ENCODE measurements around the gene ZBTB45. TPM values are rescaled to one million over a fixed set of nuclear protein-coding genes. Genes with fewer than 3 reads are reported as not detected.
"Not testable (repeated sequence)": the region's sequence is repeated elsewhere in the genome, so short reads cannot be mapped to it uniquely, and the experiment has no call there.

The ZBTB45 gene
- total RNA-seq, 1 experiment from 2014 or later = 27.4 TPM

- no peak for DNase-seq (ENCODE audit: low spot score)
Observed at GRCh38 chr19:58474997-58475713, 44.5 kb downstream of the ZBTB45 start.

GRCh38 chr19:58474291-58474996 lies 45.2 kb downstream of the ZBTB45 start:
- no peak for DNase-seq (ENCODE audit: low spot score)

GRCh38 chr19:58473775-58474174 lies 45.8 kb downstream of the ZBTB45 start:
- DNase-seq (ENCODE audit: low spot score) = no peak

GRCh38 chr19:58471736-58472135 lies 47.9 kb downstream of the ZBTB45 start:
- DNase-seq (ENCODE audit: low spot score) = no peak

- DNase-seq (ENCODE audit: low spot score) = not testable (repeated sequence)
Observed at GRCh38 chr19:58470837-58471543, 48.6 kb downstream of the ZBTB45 start.

- no peak for DNase-seq (ENCODE audit: low spot score)
Observed at GRCh38 chr19:58469241-58470013, 50.2 kb downstream of the ZBTB45 start.

- peak; percentile 23 for DNase-seq (ENCODE audit: low spot score)
Observed at GRCh38 chr19:58468216-58468839, 51.3 kb downstream of the ZBTB45 start.

- DNase-seq (ENCODE audit: low spot score) = peak; percentile 100
Observed at GRCh38 chr19:58466760-58467589, 52.6 kb downstream of the ZBTB45 start, which contains the start of gene ZNF324. TSS of gene ZNF324 (plus strand) at chr19:58467080. CDS start at chr19:58469186, 2,106 bp downstream.

- DNase-seq (ENCODE audit: low spot score) = no peak
Observed at GRCh38 chr19:58466089-58466759, 53.4 kb downstream of the ZBTB45 start.

Small RNA genes within 50 kb of the gene (small RNA-seq; reads per million reads assigned to genes)
- 0.29 reads per million for gene MIR6807
- not detected for gene RN7SL525P
- not detected for gene RN7SL693P
- not detected for gene RNU6-1337P

Other genes starting within 250 kb of the ZBTB45 start
- 6.4 and 8.5 TPM in 2 replicates for gene ZNF8, start 240.9 kb downstream of the ZBTB45 start, total RNA-seq (2014; rRNA removed; shearing (Covaris generic))
- gene ERVK3-1, start 214.4 kb downstream of the ZBTB45 start, total RNA-seq (2014; rRNA removed; shearing (Covaris generic)) = 74.2 and 83.4 TPM in 2 replicates
- 3.6 and 3.7 TPM in 2 replicates for gene ZSCAN22, start 192.8 kb downstream of the ZBTB45 start, total RNA-seq (2014; rRNA removed; shearing (Covaris generic))
- 0.47 TPM in 1 of 2 replicates, not detected in the other for gene A1BG, start 166.3 kb downstream of the ZBTB45 start, total RNA-seq (2014; rRNA removed; shearing (Covaris generic))
- 2.0 and 6.0 TPM in 2 replicates for gene ZNF497, start 157.1 kb downstream of the ZBTB45 start, total RNA-seq (2014; rRNA removed; shearing (Covaris generic))
- 8.3 and 10.4 TPM in 2 replicates for gene ZNF837, start 138.8 kb downstream of the ZBTB45 start, total RNA-seq (2014; rRNA removed; shearing (Covaris generic))
- 5,822 and 6,132 TPM in 2 replicates for gene RPS5, start 132.5 kb downstream of the ZBTB45 start, total RNA-seq (2014; rRNA removed; shearing (Covaris generic))
- gene RNF225, start 124.2 kb downstream of the ZBTB45 start, total RNA-seq (2014; rRNA removed; shearing (Covaris generic)) = 0.58 and 0.99 TPM in 2 replicates
- 26.6 and 33.1 TPM in 2 replicates for gene ZNF584, start 111.2 kb downstream of the ZBTB45 start, total RNA-seq (2014; rRNA removed; shearing (Covaris generic))
- not detected in 2 replicates for gene ZNF132, start 79.7 kb downstream of the ZBTB45 start, total RNA-seq (2014; rRNA removed; shearing (Covaris generic))
- 10.4 and 20.9 TPM in 2 replicates for gene ZNF324B, start 68.2 kb downstream of the ZBTB45 start, total RNA-seq (2014; rRNA removed; shearing (Covaris generic))
- gene ZNF324, start 52.7 kb downstream of the ZBTB45 start, total RNA-seq (2014; rRNA removed; shearing (Covaris generic)) = 28.6 and 29.5 TPM in 2 replicates
- 19.2 and 22.7 TPM in 2 replicates for gene ZNF446, start 43.5 kb downstream of the ZBTB45 start, total RNA-seq (2014; rRNA removed; shearing (Covaris generic))
- gene SLC27A5, start 7.8 kb downstream of the ZBTB45 start, total RNA-seq (2014; rRNA removed; shearing (Covaris generic)) = 60.6 and 74.5 TPM in 2 replicates
- 1,771 and 1,829 TPM in 2 replicates for gene TRIM28, start 24.3 kb upstream of the ZBTB45 start, total RNA-seq (2014; rRNA removed; shearing (Covaris generic))
- 236 and 268 TPM in 2 replicates for gene CHMP2A, start 35.3 kb upstream of the ZBTB45 start, total RNA-seq (2014; rRNA removed; shearing (Covaris generic))
- 201 and 242 TPM in 2 replicates for gene UBE2M, start 38.8 kb upstream of the ZBTB45 start, total RNA-seq (2014; rRNA removed; shearing (Covaris generic))
- gene MZF1, start 53.5 kb upstream of the ZBTB45 start, total RNA-seq (2014; rRNA removed; shearing (Covaris generic)) = 92.5 and 94.8 TPM in 2 replicates

All from HT-29 (cell line).